Measurements from ENCODE around the gene RAB3GAP1. TPM values are rescaled to one million over a fixed set of nuclear protein-coding genes. Genes with fewer than 3 reads are reported as not detected.

RAB3GAP1 gene
- polyA plus RNA-seq, 1 donor (not counting 4 experiments of a cell fraction or from before 2014, with no cell fraction given): 41.6 TPM

DNA sequence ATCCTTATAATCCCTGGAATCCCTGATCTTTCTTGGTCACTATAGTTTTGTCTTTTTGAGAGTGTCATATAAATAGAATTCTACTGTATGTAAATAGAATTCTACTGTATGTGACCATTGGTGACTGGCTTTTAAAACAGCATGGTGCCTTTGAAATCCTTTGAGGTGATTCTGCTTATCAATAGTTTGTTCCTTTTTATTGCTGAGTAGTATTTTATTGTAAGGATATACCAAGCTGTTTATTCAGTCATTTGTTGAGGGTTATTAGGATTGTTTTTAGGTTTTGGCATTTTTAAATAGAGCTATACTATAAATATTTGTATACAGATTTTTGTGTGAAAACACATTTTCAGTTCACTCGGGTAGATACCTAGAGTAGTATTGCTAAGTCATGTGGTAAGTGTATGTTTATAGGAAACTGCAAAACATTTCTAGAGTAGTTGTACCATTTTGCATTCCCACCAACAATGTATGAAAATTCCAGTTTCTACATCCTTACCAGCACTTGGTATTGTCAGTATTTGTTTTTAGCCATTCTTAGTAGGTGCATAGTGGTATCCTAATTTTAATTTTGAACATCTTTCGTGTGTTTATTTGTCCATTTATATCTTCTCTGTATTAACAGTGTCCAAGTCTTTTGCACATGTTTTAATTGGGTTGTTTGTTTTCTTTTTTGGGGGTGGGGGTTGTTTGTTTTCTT, 45.6 kb downstream of the RAB3GAP1 start:
- no peaks in the 10 kb centered on the region for H4K20me1 ChIP-seq (ENCODE audit: control insufficient read depth, extremely low read depth, insufficient read depth, low read length)
- dilution Hi-C loops (cut with MboI; ENCODE audit: extremely low pct_ligation_motif_present, low sequenced_read_pairs): no loop called here
- no peaks in the 10 kb centered on the region for H3K9me1 ChIP-seq (ENCODE audit: control insufficient read depth, extremely low read depth, insufficient read depth, low read length)
- no peaks in the 10 kb centered on the region for H3K27me3 ChIP-seq (ENCODE audit: control insufficient read depth, extremely low read depth, insufficient read depth, low read length)
- no peaks in the 10 kb centered on the region for H3K9me3 ChIP-seq (ENCODE audit: control insufficient read depth, low read depth, low read length)
- TF ChIP-seq EZH2 (IDR thresholded peaks at IDR 0.05; ENCODE audit: low read length): no peak
- TF ChIP-seq, protein P1, sequence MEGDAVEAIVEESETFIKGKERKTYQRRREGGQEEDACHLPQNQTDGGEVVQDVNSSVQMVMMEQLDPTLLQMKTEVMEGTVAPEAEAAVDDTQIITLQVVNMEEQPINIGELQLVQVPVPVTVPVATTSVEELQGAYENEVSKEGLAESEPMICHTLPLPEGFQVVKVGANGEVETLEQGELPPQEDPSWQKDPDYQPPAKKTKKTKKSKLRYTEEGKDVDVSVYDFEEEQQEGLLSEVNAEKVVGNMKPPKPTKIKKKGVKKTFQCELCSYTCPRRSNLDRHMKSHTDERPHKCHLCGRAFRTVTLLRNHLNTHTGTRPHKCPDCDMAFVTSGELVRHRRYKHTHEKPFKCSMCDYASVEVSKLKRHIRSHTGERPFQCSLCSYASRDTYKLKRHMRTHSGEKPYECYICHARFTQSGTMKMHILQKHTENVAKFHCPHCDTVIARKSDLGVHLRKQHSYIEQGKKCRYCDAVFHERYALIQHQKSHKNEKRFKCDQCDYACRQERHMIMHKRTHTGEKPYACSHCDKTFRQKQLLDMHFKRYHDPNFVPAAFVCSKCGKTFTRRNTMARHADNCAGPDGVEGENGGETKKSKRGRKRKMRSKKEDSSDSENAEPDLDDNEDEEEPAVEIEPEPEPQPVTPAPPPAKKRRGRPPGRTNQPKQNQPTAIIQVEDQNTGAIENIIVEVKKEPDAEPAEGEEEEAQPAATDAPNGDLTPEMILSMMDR (optimal IDR thresholded peaks at IDR 0.05 in 1 of 3, IDR thresholded peaks at IDR 0.05 in 1 of 3, conservative IDR thresholded peaks at IDR 0.05 in 1 of 3; ENCODE audit: extremely low read depth in 1 of 3, insufficient read depth in 2 of 3, low read length in 3 of 3): no peak
- H3K36me3 ChIP-seq (ENCODE audit: control insufficient read depth in 2 of 2, extremely low read depth in 1 of 2, insufficient read depth in 2 of 2, low read length in 2 of 2): peaks cover 2 to 9% of the 10 kb centered on the region in 2 experiments
- H2AFZ ChIP-seq (ENCODE audit: control insufficient read depth, low read length): no peak overlapping the region
- no peak overlapping the region for H3K9ac ChIP-seq (ENCODE audit: control insufficient read depth, extremely low read depth, insufficient read depth, low read length)
- no peak overlapping the region for H3K27ac ChIP-seq (ENCODE audit: control insufficient read depth, insufficient read depth, low read length)
- FAIRE-seq (no peak), DNase-seq (ENCODE audit: low read depth, low spot score) (no peak)
- H3K79me2 ChIP-seq (ENCODE audit: control insufficient read depth, insufficient read depth, low read length): peaks cover 12% of the 10 kb centered on the region
- peaks cover 15% of the 10 kb centered on the region for H3K4me1 ChIP-seq (ENCODE audit: control insufficient read depth, extremely low read depth, insufficient read depth, low read length)
- H3K4me2 ChIP-seq (ENCODE audit: control insufficient read depth, extremely low read depth, insufficient read depth, low read depth, low read length): no peak overlapping the region
- H3K4me3 ChIP-seq (ENCODE audit: control insufficient read depth in 2 of 3, extremely low read depth in 1 of 3, insufficient read depth in 2 of 3, low read depth in 1 of 3, low read length in 3 of 3): no peak overlapping the region

DNA sequence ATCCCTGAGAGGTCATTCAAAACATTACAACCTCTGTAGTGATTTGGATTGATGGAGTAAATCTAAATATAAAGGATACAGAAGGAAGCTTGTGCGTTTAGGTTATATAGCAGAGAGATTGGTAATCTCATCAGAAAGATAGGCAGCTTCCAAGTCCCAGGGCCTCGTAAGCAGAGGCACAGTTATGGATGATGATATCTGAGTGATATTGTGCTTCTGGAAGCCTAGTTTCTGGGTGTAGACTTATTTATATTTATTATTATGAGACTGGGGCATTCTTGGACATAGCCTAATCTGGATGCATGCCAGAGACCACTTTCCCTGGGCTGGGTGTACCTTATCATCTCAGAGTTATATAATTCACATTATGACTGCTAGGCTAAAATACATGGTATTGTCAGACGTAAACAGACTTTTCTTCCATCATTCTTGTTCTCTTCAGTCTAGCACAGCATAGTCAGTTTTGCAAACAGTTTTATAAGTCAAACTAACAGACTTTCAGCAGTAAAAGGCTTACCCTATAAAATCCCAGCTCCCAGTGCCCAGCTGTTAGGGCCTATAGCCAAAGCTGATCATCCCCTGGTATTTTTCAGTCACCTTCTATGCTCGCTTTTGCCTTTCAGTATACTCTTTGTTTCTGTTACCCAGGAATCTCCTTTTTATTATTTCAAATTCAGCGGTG, 47.9 kb downstream of the RAB3GAP1 start:
- Histone ChIP-seq H3K27ac (ENCODE audit: control insufficient read depth, insufficient read depth, low read length) (no peak overlapping the region), H3K79me2 (ENCODE audit: control insufficient read depth, insufficient read depth, low read length) (peaks cover 12% of the 10 kb centered on the region), H3K27me3 (ENCODE audit: control insufficient read depth, extremely low read depth, insufficient read depth, low read length) (no peaks in the 10 kb centered on the region), H3K9me1 (ENCODE audit: control insufficient read depth, extremely low read depth, insufficient read depth, low read length) (no peaks in the 10 kb centered on the region), H3K4me1 (ENCODE audit: control insufficient read depth, extremely low read depth, insufficient read depth, low read length) (peaks cover 15% of the 10 kb centered on the region), H3K9ac (ENCODE audit: control insufficient read depth, extremely low read depth, insufficient read depth, low read length) (no peak overlapping the region), H3K9me3 (ENCODE audit: control insufficient read depth, low read depth, low read length) (no peaks in the 10 kb centered on the region), H4K20me1 (ENCODE audit: control insufficient read depth, extremely low read depth, insufficient read depth, low read length) (no peaks in the 10 kb centered on the region), H3K4me3 (ENCODE audit: control insufficient read depth in 2 of 3, extremely low read depth in 1 of 3, insufficient read depth in 2 of 3, low read depth in 1 of 3, low read length in 3 of 3) (no peak overlapping the region), H3K4me2 (ENCODE audit: control insufficient read depth, extremely low read depth, insufficient read depth, low read depth, low read length) (no peak overlapping the region), H3K36me3 (ENCODE audit: control insufficient read depth in 2 of 2, extremely low read depth in 1 of 2, insufficient read depth in 2 of 2, low read length in 2 of 2) (peaks cover 2 to 6% of the 10 kb centered on the region in 2 experiments), H2AFZ (ENCODE audit: control insufficient read depth, low read length) (no peak overlapping the region)
- no peak for FAIRE-seq
- TF ChIP-seq EZH2 (IDR thresholded peaks at IDR 0.05; ENCODE audit: low read length): no peak
- TF ChIP-seq, protein P1 (optimal IDR thresholded peaks at IDR 0.05 in 1 of 3, IDR thresholded peaks at IDR 0.05 in 1 of 3, conservative IDR thresholded peaks at IDR 0.05 in 1 of 3; ENCODE audit: extremely low read depth in 1 of 3, insufficient read depth in 2 of 3, low read length in 3 of 3): no peak
- dilution Hi-C loops (cut with MboI; ENCODE audit: extremely low pct_ligation_motif_present, low sequenced_read_pairs): no loop called here
- DNase-seq (ENCODE audit: low read depth, low spot score): no peak

Measured in keratinocyte (primary cell).